Erythroblast (primary cell): Measurements from ENCODE around the gene ARHGAP44.

Source experiments
- GATA1 ChIP-seq: IDR thresholded peaks from 2 replicates; pipeline ENCODE4 v1.6.1; 2011; ENCODE audit warnings: low read depth, mild to moderate bottlenecking, control low read depth, low read length, moderate library complexity
- POLR2A ChIP-seq: IDR thresholded peaks from 2 replicates; pipeline ENCODE4 v1.6.1; 2011; ENCODE audit warnings: mild to moderate bottlenecking, low read length

DNA sequence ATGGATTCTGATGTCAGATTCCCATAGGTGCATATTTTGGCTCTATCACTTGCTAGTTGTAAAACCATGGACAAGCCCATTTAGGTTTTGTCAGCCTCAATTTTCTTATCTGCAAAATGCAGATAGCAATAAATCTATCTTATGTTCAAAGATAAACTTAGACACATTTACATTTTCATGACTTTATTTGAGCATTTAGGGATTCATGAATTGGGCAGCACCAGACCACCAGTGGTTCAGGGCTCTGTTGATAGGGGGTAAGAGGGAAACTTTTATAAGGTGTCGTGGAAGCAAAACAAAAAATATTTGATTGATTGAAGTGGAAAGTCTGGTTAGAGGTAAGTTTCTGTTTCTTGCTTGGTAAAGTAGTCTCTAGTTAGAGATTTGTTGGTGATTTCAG, 17.3 kb downstream of the ARHGAP44 start:
- TF ChIP-seq POLR2A (no peak), GATA1 (no peak)
